Measurements from ENCODE around the gene RAG2.

Gene RAG2

DNA sequence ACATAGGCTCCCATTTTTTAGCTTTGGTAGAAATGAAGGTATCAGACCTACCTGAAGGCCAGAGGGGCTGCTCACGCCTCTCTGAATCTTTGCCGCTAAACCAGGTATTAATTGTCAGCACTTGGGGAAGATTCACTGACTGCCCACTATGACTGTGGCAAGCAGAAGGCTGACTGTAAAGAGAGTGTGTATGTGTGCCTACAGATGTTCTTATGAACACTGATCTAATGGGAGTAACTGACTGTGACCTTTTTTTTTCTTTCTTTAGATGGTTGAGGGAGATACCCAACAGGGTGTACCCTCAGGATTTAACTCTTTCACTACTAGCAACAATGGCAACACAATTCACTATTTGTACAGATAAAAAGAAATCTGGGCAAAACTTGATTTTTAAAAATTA lies at the start of gene RAG2:
RAG2 (minus strand) TSS at position 186 of the 400 bp plus-strand sequence. CDS start 4,068 bp downstream, outside the sequence.
- no peak for DNase-seq (ENCODE audit: low read depth)

DNA sequence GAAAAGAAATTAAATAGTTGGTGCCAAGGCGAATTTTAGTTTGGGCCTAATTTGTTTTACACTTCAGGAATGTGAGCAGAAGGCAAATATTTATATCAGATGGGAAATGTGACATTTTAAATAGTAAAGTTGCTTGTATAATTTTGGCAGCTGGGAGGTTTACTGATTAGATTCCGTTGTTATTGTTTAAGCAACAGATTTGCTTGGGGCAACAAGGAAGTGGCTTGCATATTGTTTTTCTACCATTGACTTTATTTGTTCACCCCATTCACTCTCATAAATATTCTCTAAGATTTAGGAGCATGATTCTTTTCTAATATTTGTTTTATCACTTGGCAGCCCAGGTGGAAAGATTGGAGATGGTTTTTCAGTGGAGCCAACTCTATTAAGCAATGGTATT lies 40.5 kb upstream of the RAG2 start:
- no peak for DNase-seq (ENCODE audit: low read depth)

DNA sequence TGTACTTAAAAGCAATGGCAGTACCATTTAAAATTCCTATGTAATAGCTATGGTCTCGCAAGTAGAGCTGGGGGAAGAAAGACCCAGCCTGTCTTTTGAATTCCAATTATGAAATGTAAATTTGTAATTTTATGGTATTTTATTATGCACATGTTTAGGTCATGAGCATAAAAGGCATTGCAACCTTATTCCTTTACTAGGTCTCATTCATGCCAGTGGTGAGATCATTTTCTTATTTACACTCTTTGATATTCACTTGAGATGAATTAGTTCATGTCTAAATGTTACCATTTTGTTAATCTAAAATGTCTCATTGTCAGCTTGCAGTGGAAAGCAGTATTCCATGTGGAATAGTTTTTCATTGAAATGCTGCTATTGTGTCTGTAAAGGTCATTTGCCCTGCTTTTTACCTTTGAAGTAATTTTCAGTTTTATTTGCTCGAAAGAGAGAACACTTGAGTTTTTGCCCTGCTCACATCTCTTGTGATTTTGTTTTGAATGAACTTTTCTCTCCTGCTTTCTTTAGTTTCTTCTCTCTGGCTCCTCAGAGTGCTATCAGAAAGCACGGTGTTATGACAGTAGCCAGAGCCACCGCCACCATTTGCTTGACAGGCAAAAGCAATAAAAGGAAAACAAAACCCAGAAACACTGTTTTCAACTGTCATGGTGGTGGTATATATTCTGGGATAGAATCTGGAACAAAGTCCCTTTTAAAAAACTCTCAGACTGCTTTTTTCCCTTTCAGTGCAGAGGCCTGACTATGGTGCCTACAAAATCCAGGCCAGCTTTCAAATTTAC lies 37.2 kb upstream of the RAG2 start:
- DNase-seq (ENCODE audit: low read depth): no peak

DNA sequence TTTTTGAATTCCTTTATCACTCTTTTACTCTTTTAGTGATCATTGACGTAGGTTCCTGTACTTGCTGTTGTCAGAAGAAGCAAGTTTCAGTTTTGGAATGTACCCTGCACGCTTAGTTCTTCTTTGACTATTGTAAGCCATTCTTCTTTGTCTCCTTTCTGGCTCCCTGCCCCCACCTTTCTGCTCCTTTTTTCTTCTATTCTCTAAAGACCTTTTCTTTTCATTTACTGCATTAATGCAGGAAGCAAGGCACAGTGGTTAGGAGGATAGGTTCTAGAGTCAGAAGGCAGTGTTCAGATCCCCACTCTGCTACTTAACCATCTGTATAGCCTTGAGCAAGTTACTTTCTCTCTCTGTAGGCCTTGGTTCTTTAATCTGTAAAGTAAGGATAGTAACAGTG lies 33.7 kb upstream of the RAG2 start:
- DNase-seq (ENCODE audit: low read depth): no peak

DNA sequence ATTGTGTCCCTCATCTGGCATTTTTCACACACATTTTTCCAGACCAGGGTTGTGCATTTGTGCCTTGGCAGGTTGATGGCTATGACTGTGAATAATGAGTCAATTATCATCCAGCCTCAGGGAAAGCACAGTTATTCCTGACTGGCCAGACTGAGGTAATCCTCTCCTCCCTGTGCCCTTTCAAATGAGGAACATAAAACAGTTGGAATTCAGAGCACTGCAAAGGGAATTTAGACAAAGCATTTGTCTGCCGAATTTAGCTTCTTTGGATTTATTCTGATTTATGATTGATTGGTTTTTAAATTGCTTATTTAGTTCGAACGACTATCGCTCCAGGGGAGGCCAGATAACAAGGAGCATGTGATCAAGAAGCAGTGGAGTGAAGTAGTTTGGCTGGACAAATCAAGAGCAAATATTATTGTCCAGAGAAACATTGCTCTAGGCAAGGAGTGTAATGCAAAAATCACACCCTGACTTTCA lies 30.8 kb upstream of the RAG2 start:
- DNase-seq (ENCODE audit: low read depth): no peak

DNA sequence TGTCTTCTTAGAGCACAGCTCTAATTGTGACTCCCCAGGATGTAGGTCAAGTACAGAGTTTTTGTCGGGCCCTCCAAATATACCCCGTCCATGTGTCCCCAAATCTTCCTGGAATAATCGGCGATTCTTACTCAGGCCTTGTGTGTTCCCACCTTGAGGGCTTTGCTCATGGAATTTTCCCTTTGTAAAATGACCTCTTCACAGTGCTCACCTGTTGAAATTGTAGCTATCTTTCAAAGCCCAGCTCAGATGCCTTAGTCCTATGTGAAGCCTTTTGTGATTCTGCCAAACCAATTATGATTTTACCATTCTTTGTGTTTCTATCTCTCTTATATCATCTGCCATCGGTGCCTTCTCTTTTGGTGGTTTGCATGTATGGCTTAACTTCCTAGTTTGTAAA lies 30.1 kb upstream of the RAG2 start:
- DNase-seq (ENCODE audit: low read depth): no peak

DNA sequence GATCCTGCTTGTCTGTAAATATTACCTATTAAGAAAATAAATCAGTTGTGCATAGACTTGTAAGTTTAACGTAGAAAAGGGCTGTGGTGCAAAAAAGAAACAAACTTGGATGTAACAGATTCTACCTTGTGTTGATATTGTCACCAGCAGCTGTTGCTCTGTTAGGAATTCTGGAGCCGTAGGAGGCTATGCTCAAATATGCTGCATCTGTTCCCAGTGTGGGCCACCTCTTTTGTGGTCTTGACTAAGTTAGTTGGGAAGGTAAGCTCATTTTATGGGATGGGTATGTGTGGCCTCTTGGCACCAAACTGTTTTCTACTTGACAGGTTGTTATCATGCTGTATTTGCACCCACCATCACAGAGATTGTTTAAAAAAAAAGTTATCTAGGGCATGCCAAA lies 29.4 kb upstream of the RAG2 start:
- no peak for DNase-seq (ENCODE audit: low read depth)

DNA sequence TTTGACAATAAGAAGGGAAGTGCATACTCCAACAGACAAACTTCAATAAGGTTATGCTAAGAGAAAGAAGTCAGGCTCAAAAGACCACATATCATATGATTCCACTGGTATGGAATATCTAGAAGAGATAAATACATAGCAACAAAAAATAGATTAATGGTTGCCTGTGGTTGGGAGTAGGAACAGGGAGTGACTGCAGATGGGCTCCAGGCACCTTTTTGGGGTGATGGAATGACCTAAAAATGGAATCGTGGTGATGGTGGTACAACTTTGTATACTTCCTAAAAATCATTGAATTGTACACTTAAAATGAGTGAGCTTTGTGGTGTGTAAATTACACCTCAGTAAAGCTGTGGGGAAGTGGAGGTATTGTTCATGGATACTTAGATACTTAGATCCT lies 29.0 kb upstream of the RAG2 start:
- DNase-seq (ENCODE audit: low read depth): no peak

DNA sequence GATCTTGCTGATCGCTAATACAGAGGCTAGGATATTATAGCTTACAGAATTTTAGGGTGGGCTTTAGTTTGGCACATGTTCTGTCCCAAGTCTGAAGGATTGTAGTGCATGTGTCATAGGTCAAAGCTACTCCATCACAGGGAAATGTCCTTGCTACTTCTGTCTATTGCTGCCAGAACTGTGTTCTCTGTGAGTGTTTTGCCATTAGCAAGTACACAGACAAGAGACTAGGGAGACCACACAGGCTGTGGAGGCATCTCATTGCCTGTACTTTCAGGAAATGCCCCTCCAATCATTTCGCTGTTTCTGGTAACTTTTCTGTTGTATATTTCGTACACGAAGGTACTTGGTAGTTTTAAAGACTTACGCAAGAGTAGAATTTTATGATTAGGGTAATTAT lies 25.5 kb upstream of the RAG2 start:
- no peak for DNase-seq (ENCODE audit: low read depth)

DNA sequence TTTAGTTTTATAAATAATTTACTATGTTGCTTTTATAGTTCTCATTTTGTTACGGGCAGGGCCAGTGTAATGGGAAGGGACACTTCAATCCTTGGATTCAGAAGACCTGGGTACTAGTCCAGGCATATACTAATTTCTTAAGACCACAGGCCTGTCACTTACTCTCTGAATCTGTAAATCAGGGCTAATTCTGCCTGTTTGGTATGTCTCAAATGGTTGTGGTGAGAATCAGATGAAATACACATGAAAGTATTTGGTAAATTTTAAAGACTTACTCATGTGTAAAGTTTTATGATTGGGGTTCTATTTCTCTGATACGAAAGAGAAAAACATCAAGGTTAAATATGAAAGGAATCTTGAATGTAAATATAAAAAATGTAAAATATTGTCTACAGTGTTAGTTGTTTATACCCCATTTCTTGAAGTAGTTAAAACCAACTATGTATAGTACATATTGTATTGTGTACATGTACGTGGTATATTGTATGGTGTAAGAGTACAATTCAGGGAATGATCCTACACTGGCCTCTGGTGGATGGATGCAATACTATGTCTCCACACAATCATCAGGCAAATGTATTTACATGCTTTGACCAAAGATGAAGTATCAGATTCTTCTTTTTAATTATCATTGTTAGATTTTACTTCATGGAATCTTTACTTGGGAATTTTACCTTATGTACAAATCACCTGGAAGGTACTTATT lies 24.5 kb upstream of the RAG2 start:
- no peak for DNase-seq (ENCODE audit: low read depth)

DNA sequence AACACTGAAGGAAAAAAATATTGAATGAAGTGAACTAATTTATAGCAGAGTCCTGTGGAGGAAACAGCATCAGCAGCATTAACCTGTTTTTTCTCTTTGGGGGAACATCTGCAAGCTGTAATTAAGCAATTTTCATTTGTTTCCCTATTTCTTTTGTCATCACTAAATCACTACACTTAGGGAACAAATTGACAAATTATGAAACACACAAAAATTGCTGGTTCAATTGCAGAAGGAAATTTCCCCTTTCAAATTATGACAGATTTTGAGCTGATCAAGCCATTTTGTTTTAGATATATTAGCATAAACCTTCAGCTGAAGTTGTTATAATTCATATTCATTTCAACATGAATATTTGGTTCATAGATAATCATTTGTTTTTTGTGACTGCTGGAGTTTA lies 22.2 kb upstream of the RAG2 start:
- no peak for DNase-seq (ENCODE audit: low read depth)

DNA sequence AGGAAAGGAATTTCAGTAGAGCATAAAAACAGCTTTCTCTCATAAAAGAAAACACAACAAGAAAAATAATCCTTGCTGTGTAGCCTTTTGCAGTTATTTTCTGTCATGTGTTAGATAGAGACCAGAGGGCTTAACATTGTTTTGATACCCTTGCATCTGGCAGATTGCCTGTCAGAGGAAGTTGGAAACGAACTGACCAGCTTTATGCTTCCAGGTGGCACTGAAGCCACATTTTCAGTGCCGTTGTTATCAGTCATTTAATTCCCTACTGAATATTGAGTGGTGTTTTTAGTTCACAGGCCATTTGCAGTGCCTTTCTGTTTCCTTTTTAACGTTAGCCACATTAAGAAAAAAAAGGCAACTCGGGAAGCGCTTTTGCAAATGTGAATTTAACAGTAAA lies 21.5 kb upstream of the RAG2 start:
- no peak for DNase-seq (ENCODE audit: low read depth)

DNA sequence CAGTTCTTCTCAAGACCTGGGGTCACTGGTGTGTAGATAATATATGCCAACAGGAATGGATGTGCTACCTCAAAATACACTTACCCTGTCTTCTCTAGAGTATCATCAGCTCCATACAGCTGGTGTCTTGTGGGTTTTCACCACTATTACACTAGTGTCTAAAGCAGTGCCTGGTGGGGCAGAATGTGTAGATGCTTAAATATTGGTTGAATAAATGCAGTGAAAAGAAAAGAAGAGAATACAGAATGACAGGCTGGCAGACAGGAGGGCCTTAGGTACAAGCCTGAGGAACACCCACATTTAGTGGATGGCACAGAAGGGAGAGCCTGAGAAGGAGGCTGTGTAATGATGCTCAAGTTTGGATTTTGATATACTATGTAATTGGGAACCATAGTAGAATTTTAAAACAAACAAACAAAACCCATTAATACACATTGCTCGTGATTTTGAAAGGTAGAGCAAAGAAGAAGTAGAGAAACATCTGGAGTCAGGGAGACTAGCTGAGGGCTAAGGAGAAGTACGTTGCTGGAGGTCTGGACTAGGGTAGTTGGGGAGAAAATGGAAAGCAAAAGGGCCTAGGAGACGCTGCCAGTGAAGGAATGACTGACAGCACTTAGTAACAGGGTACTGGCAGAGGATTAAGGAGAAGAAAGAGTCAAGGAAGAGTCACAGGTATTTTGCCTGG lies 20.5 kb upstream of the RAG2 start:
- no peak for DNase-seq (ENCODE audit: low read depth)

DNA sequence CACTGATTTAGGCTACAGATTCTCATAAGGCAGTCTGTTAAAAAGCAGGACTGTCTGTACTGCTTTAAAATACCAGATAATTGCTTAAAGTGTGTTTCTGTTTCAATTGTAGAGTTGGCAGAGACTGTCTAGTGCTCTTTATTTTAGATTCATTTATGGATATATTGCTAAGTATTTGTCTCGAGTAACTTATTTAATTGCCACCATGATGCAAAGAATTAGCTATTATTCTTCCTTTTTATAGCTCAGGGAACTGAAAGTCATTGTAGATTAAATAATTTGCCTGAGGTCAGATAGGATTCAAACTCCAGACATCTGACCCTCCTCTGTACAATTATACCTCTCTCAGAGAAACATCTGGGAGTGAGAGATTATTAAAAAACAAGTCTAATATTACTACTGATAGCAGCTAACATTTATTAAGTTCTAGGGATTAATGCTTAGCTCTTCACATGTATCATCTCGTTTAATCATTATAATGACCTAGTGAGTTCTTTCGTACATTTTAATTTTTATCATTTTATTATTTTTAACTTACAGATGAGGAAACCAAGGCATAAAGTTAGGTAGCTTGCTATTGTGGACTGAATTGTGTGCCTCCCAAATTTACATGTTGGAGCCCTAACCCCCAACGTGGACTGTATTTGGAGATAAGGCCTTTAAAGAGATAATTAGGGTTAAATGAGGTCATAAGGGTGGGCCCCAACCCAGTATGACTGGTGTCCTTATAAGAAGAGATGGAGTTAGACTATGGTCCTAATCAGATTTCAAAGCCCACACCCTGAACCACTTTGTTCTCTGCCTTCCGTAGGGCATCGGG lies 19.7 kb upstream of the RAG2 start:
- DNase-seq (ENCODE audit: low read depth): no peak

DNA sequence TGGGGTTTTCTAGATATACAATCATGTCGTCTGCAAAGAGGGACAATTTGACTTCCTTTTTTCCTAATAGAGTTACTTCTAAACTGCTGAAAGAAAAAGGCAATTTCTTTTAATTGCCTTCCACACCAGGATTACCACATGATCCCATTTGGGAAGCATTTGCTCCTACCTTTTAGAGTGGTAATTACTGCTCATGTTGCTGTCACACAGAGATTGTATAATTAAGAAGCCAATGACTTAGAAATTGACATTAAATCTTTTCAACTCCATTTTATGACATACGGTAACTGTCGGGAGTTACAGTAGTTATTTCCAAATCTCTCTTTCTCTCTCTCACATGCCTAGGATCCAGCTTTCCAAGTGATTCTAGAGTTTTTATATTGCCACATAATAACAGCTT lies 17.8 kb upstream of the RAG2 start:
- no peak for DNase-seq (ENCODE audit: low read depth)

DNA sequence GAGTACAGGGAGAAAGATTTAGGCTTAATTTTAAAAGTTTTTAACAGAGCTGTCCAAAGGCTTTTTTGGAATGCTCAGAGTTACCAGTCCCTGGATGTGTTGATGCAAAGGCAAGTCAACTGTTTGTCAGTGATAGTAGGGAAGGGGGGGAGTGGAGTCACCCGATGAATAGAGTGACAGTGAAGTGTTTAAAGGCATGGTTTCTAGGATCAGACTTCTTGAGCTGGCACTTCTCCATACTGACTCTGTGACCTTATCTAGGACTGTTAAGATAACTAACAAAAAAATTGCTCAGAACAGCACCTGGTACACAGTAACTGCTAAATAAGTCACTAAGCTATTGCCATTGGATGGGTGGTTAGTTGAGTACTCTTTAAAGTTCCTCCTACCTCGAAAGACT lies 11.3 kb upstream of the RAG2 start:
- no peak for DNase-seq (ENCODE audit: low read depth)

DNA sequence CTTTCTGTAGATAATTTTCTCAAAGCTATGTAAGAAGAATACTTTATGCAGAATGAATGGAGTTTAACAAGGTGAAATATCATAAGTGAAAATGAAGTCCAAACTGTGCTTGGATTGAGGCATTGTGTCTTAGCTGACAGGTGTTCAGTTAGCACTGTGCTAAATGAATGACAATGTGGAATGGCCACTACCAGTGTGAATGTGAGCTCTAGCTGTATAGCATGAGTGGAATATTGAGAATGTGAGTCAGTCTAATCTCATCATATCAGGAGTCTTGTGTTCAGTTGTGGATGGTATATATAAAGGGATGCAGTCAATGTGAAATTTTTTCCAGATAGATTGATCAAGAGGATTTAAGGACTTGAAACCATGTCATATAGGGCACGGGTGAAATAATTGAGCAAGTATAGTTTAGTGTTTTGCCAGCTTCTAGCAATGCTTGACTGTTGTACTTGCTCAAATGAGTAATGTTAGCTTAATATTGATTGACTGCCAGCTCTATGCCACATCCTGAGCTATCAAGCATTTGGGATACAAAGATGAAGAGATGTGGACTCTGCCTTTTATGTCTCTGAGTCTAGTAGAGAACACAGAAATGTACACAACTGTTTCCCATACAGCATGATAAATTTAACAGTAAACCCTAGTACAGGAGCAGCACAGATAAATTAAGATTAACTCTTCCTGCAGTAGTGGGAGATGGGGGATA lies 10.6 kb upstream of the RAG2 start:
- DNase-seq (ENCODE audit: low read depth): no peak

DNA sequence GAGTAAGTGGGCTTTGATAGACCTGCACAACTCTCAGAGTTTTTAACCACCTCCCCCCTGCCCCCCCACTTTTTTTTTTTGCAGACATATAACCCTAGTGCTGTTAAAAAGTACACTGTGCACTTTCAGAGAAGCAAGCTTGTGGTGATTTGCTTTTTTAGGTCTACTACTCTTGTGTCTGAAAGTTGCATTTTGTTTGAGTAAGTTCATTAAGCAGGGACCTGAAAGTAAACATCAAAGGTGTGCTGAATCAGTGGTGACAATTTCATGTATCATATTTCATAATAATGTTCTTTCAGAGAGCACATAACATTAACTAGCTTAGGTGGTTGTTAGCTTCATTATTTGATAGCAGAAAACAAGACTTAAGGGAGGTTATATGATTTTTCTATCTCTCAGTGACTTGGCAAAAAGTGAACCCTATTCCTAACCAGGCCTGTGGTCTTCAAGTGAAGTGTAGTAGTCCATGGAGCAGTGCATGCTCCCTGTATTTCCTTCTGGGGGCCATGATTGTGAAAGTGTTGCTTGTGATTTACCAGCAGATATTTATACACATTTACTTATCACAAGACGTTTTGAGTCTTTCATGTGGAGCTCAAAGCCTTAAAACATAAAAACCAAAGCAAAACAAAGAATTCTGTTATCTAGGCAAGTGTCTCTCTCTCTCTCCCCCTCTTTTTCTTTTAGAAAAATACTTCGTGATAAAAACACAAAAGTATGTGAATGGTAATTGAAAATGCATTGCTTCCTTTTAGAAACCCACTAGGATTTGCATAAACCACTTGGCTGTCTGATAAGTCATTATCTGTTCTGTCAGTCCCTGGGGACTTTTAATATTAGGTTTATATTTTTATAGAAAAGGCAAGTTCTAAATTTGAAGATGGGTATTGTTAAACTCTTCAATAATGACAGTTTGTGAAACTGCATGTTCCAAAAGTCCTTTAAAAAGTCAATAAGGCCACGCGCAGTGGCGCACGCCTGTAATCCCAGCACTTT lies 7.5 kb upstream of the RAG2 start:
- DNase-seq (ENCODE audit: low read depth): no peak

DNA sequence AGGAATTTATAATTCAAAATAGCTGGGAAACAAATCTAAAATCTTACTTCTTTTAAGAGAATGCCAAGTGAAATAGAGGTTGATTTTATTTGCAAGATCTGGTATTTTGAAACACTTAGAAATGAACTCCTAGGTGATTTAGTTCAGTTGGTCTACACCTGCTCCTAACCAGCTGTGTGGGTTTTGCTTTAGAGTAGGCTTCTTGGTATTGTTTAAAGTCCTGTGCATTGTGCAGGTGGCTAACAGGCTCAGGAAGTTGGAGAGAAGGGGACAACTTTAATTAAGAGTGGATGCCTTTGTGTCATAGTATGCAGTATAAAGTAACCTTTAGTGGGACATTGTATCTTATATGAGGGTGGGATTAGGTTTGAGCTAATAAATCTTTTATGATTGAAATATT lies 4.1 kb upstream of the RAG2 start:
- no peak for DNase-seq (ENCODE audit: low read depth)

DNA sequence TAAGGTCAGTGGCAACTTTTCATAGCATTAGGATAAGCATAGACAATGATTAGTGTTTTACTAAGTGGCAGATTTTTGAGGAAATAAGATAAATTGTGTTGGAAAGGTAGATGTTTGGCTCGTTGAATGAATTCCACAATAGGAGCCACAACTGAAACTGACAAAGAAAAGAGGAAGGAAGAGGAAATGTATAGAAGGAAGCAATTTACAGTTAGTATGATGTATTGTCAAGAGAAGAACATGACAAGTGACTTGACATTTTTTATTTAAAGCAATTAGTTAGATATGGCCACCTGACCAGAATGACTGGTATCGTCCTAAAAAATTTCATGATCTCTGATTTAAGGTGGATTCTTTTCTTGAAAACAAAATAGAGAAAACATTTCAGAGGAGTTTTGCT lies 3.1 kb upstream of the RAG2 start:
- DNase-seq (ENCODE audit: low read depth): no peak
